SK-N-SH (cell line): ENCODE data around the gene ANK3. TPM values are rescaled to one million over a fixed set of nuclear protein-coding genes. Genes with fewer than 3 reads are reported as not detected.

Experiments used
- CTCF ChIA-PET: fragments of 300-600, 350-600 bp; formaldehyde crosslinking; extraction: SDS; loops from one replicate; lab custom pipeline; 2021; lab: Yijun Ruan, JAX
- POLR2A ChIA-PET: fragments of 350-600 bp; sonication (Branson Sonifier 250); formaldehyde crosslinking; extraction: SDS; loops from one replicate; lab custom pipeline; 2020; ENCODE audit warnings: antibody characterized with exemption, inconsistent platforms; lab: Yijun Ruan, JAX
- DNase-seq: peaks from one replicate; pipeline ENCODE4 v3.0.0; 2012
- H2AFZ ChIP-seq: fragments of 200-600 bp; sonication (generic); 2 replicates; pipeline ENCODE4 v1.8.1; 2016; ENCODE audit warnings: antibody characterized with exemption, mild to moderate bottlenecking, low read depth
- H3F3A ChIP-seq: fragments of 200-600 bp; sonication (generic); replicated peaks from 2 replicates; pipeline ENCODE3; 2016; ENCODE audit warnings: antibody characterized with exemption, mild to moderate bottlenecking; ENCODE audit not compliant: insufficient read depth
- H3K27ac ChIP-seq, 2 experiments: fragments of 200-500 bp in 1 of 2; fragments of 200-600 bp in 1 of 2; sonication (Bioruptor generic) in 1 of 2; sonication (generic), shearing (Covaris generic) in 1 of 2; 2 replicates each; pipeline versions ENCODE4 v1.5.1 to v1.6.1; 2014 to 2016; ENCODE audit warnings: low read depth in 2 of 2, inconsistent platforms in 1 of 2, low read length in 1 of 2, mild to moderate bottlenecking in 1 of 2, mixed read lengths in 1 of 2
- H3K27me3 ChIP-seq: fragments of 200-600 bp; sonication (generic), shearing (Covaris generic); 2 replicates; pipeline ENCODE4 v1.6.1; 2016; ENCODE audit warnings: mixed run types; ENCODE audit not compliant: insufficient read depth
- H3K36me3 ChIP-seq, 2 experiments: fragments of 200-500 bp in 1 of 2; fragments of 200-600 bp in 1 of 2; sonication (Bioruptor generic) in 1 of 2; sonication (generic) in 1 of 2; replicated peaks in 1 of 2; 2 replicates each; pipeline versions ENCODE3 to v1.5.1; 2014 to 2016; ENCODE audit warnings: low read length in 1 of 2, mild to moderate bottlenecking in 1 of 2; ENCODE audit not compliant: insufficient read depth in 2 of 2, control insufficient read depth in 1 of 2
- H3K4me1 ChIP-seq, 2 experiments: fragments of 200-500 bp in 1 of 2; fragments of 200-600 bp in 1 of 2; sonication (Bioruptor generic) in 1 of 2; sonication (generic), shearing (Covaris generic) in 1 of 2; 2 replicates each; pipeline versions ENCODE4 v1.5.1 to v1.6.1; 2014 to 2016; ENCODE audit warnings: low read depth in 1 of 2, low read length in 1 of 2, mixed run types in 1 of 2; ENCODE audit not compliant: insufficient read depth in 2 of 2, control insufficient read depth in 1 of 2
- H3K4me2 ChIP-seq: fragments of 200-600 bp; sonication (generic), shearing (Covaris generic); 2 replicates; pipeline ENCODE4 v1.6.1; 2017; ENCODE audit warnings: mixed run types
- H3K4me3 ChIP-seq, 2 experiments: fragments of 200-500 bp in 1 of 2; fragments of 200-600 bp in 1 of 2; sonication (Bioruptor generic) in 1 of 2; sonication (generic), shearing (Covaris generic) in 1 of 2; 2 replicates each; pipeline versions ENCODE4 v1.5.1 to v1.8.1; 2014 to 2016; ENCODE audit warnings: low read depth in 2 of 2, inconsistent platforms in 1 of 2, low read length in 1 of 2, mild to moderate bottlenecking in 1 of 2, mixed read lengths in 1 of 2, moderate library complexity in 1 of 2
- H3K79me2 ChIP-seq: fragments of 200-600 bp; sonication (generic); 2 replicates; pipeline ENCODE4 v1.8.1; 2017; ENCODE audit warnings: mild to moderate bottlenecking; ENCODE audit not compliant: insufficient read depth
- H3K9ac ChIP-seq: fragments of 200-600 bp; sonication (generic); 2 replicates; pipeline ENCODE4 v1.6.1; 2017; ENCODE audit warnings: mixed run types
- H3K9me2 ChIP-seq: fragments of 200-600 bp; sonication (generic); 2 replicates; pipeline ENCODE4 v1.6.1; 2017; ENCODE audit warnings: mixed run types
- H3K9me3 ChIP-seq: fragments of 200-600 bp; sonication (generic); 2 replicates; pipeline ENCODE4 v1.6.1; 2017; ENCODE audit warnings: mixed run types, mild to moderate bottlenecking, moderate library complexity
- H4K20me1 ChIP-seq: fragments of 200-600 bp; sonication (generic); 2 replicates; pipeline ENCODE4 v1.6.1; 2017; ENCODE audit warnings: mild to moderate bottlenecking, mixed run types; ENCODE audit not compliant: insufficient read depth
- CHD2 ChIP-seq: fragments of 150-350 bp; IDR thresholded peaks from 2 replicates; pipeline ENCODE4 v1.6.1; 2018; ENCODE audit warnings: low read length; ENCODE audit not compliant: partially characterized antibody
- EP300 ChIP-seq, 2 experiments: IDR thresholded peaks; 2 replicates each; pipeline versions ENCODE4 v1.4.0 to v1.6.1; 2012; ENCODE audit warnings: borderline replicate concordance in 1 of 2, low read depth in 1 of 2, low read length in 1 of 2
- FOSL2 ChIP-seq: IDR thresholded peaks from 2 replicates; pipeline ENCODE4 v1.4.0; 2012; ENCODE audit warnings: low read depth, mild to moderate bottlenecking, moderate library complexity, borderline replicate concordance
- FOXJ3 ChIP-seq: sonication (generic); formaldehyde crosslinking; IDR thresholded peaks from 2 replicates; pipeline ENCODE4 v1.5.1; 2020; ENCODE audit warnings: mild to moderate bottlenecking, missing genetic modification reagents
- MXI1 ChIP-seq: IDR thresholded peaks from 2 replicates; pipeline ENCODE4 v1.6.1; 2012; ENCODE audit warnings: mild to moderate bottlenecking, low read depth, low read length, improper control_type of control experiment
- NFIC ChIP-seq: IDR thresholded peaks from 2 replicates; pipeline ENCODE4 v1.4.0; 2012; ENCODE audit warnings: borderline replicate concordance
- POLR2AphosphoS5 ChIP-seq: IDR thresholded peaks from 2 replicates; pipeline ENCODE4 v1.6.1; 2012; ENCODE audit warnings: low read depth, low read length
- RAD21 ChIP-seq: IDR thresholded peaks from 2 replicates; pipeline ENCODE4 v1.6.1; 2012; ENCODE audit warnings: mild to moderate bottlenecking, low read length
- RXRA ChIP-seq: IDR thresholded peaks from 2 replicates; pipeline ENCODE4 v1.4.0; 2012; ENCODE audit warnings: low read depth, mild to moderate bottlenecking, borderline replicate concordance
- TCF12 ChIP-seq: IDR thresholded peaks from 2 replicates; pipeline ENCODE4 v1.4.0; 2012
- TEAD4 ChIP-seq: IDR thresholded peaks from 2 replicates; pipeline ENCODE4 v1.4.0; 2012; ENCODE audit warnings: mild to moderate bottlenecking, borderline replicate concordance; ENCODE audit not compliant: insufficient read depth
- WGBS: methylation state at CpG from one replicate; pipeline ENCODE4 v1.1.6; 2017; ENCODE audit warnings: low lambda C conversion rate; 5-methylcytosine and 5-hydroxymethylcytosine counted together
- polyA plus RNA-seq, 3 experiments: library from polyadenylated mRNA; depleted of rRNA; stranded (reverse); fragments of >200 nt; gene quantifications; 2 replicates each; pipeline ENCODE4 v1.2.3, GENCODE V29; 2012
- TF ChIP-seq, protein P1 (sequence below): fragments of 200-600 bp; sonication (generic); IDR thresholded peaks from 2 replicates; pipeline ENCODE4 v1.6.1; 2017; ENCODE audit warnings: antibody characterized with exemption, mild to moderate bottlenecking, moderate library complexity
- TF ChIP-seq, protein P2 (sequence below): IDR thresholded peaks from 2 replicates; pipeline ENCODE4; 2012
- TF ChIP-seq, protein P3 (sequence below): fragments of 150-350 bp; IDR thresholded peaks from 2 replicates; pipeline ENCODE4 v1.6.1; 2016; ENCODE audit warnings: mild to moderate bottlenecking, low read depth, low read length
- TF ChIP-seq, protein P4 (sequence below): IDR thresholded peaks from 2 replicates; pipeline ENCODE4 v1.6.1; 2012; ENCODE audit warnings: mild to moderate bottlenecking, low read depth, low read length, moderate library complexity

The ANK3 gene
- polyA plus RNA-seq, 1 of the 3 experiments (the other 2 are of a cell fraction): 10.0 TPM

DNA sequence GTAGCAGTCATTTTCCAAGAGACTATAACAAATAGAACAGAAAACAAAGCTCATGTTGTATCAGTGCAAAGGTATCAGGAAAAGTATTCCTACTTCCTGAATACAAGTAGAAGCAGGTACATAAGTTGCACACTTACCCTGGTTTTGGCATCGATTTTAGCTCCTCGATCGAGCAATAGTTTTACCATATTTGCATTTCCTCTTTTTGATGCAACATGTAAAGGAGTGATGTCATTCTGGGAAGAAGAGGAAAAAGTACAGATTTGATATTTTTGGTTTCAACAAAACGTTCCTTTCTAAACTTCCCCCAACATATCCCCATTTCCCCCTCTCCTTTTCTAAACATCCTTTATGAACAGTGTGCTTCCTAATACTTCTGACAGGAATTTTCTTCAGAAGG is 155.1 kb downstream of the ANK3 start (continued):
- TF ChIP-seq, protein P1, sequence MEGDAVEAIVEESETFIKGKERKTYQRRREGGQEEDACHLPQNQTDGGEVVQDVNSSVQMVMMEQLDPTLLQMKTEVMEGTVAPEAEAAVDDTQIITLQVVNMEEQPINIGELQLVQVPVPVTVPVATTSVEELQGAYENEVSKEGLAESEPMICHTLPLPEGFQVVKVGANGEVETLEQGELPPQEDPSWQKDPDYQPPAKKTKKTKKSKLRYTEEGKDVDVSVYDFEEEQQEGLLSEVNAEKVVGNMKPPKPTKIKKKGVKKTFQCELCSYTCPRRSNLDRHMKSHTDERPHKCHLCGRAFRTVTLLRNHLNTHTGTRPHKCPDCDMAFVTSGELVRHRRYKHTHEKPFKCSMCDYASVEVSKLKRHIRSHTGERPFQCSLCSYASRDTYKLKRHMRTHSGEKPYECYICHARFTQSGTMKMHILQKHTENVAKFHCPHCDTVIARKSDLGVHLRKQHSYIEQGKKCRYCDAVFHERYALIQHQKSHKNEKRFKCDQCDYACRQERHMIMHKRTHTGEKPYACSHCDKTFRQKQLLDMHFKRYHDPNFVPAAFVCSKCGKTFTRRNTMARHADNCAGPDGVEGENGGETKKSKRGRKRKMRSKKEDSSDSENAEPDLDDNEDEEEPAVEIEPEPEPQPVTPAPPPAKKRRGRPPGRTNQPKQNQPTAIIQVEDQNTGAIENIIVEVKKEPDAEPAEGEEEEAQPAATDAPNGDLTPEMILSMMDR: no peak
- no peak for TF ChIP-seq NFIC
- no peak for TF ChIP-seq TEAD4
- TF ChIP-seq, protein P2, sequence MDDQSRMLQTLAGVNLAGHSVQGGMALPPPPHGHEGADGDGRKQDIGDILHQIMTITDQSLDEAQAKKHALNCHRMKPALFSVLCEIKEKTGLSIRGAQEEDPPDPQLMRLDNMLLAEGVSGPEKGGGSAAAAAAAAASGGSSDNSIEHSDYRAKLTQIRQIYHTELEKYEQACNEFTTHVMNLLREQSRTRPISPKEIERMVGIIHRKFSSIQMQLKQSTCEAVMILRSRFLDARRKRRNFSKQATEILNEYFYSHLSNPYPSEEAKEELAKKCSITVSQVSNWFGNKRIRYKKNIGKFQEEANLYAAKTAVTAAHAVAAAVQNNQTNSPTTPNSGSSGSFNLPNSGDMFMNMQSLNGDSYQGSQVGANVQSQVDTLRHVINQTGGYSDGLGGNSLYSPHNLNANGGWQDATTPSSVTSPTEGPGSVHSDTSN: no peak
- TF ChIP-seq MXI1: no peak

DNA sequence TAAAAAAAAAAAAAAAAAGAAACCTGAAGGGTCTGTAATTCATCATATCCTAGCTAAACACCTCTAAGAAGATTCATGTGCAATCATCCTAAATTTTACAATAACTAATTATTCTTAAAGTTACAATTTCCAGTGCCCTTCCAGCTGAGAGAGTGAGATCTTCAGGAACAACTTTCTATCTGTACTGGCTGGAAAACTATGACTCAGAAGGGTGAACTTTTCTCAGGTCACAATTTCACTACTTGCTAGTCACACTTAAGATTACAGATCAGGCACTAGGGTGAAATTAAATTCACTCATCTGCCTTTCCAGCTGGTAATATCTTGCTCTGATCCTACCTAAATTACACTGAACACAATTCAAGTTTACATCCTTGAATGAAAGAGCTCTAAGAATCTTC is 158.8 kb downstream of the ANK3 start:
- Histone ChIP-seq H3K27me3 (no peaks in the 10 kb centered on the region), H3K4me1 (peaks cover 0 to 15% of the 10 kb centered on the region in 2 experiments; a peak in 3 of 4 replicates), H3K4me2 (peak overlapping the region; percentile 14; the same call in 1 of the 2 replicates), H3K36me3 (no peaks in the 10 kb centered on the region), H3K9me3 (no peaks in the 10 kb centered on the region), H4K20me1 (no peaks in the 10 kb centered on the region), H3F3A (peaks cover 6% of the 10 kb centered on the region), H2AFZ (peak overlapping the region; percentile 57; the same call in 1 of the 2 replicates), H3K9me2 (no peaks in the 10 kb centered on the region), H3K9ac (no peak overlapping the region), H3K27ac (peak overlapping the region in 1 of 2 experiments; percentile 50; a peak in 1 of 4 replicates)
- DNase-seq: no peak
- ChIA-PET CTCF (interaction anchor here (1.1 kb wide), 1 partner anchor 21 kb away, joined by 3 read pairs; no protein-coding TSS in a partner anchor), POLR2A (no interaction called here)
- TF ChIP-seq FOXJ3 (CRISPR knock-in tag): no peak
- TF ChIP-seq POLR2AphosphoS5: no peak
- no peak for TF ChIP-seq RXRA
- no peak for TF ChIP-seq EP300 (IDR thresholded peaks at IDR 0.05; ENCODE audit: borderline replicate concordance in 1 of 2, low read depth in 1 of 2, low read length in 1 of 2)
- TF ChIP-seq TCF12: no peak
- TF ChIP-seq CHD2: no peak
- TF ChIP-seq, all 33 proteins: peak for 0
- Histone ChIP-seq H3K79me2 (no peaks in the 10 kb centered on the region), H3K4me3 (no peak overlapping the region)

DNA sequence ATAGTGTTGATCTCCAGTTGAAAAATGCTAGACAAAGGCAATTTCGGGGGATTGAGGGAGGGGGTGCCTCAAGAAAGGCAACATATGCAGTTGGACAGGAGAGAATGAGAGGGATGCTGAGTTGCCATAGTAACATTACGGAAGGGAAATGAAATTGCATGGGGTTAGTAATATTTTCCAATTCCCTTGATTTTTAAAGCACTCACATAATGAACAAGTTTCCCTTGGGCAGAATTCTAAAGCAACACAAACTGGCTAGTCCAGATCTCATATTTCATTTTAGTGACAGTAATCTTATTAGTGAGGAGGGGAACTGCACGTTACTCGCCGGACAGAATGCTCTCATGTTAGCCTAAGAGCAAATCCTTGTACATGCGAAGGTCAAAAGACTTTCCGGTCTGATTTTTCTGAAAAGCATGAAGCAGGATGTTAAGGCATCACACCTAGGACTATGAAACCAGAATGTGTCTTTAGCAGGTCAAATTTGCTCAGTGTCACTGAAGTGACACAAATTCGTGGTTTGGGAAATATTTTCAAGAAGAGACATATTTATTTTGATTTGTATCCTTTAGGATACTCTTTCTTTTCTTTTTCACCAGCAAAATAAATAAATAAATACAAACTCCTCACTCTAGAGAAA is 165.5 kb downstream of the ANK3 start:
- no peaks in the 10 kb centered on the region for H3K79me2 ChIP-seq
- no peaks in the 10 kb centered on the region for H3K9me3 ChIP-seq
- H3K36me3 ChIP-seq: no peaks in the 10 kb centered on the region
- H3K27ac ChIP-seq: peak overlapping the region; percentile 47 to 92; a peak in 3 of 4 replicates
- DNase-seq: peak; percentile 56
- no peaks in the 10 kb centered on the region for H3K27me3 ChIP-seq
- 0 out of 2 replicates have a peak overlapping the region, but pooled peaks have one; percentile 17 for H3K4me2 ChIP-seq
- no peaks in the 10 kb centered on the region for H3F3A ChIP-seq
- 36% methylated on average over 8 of the region's 8 CpGs for WGBS
- H4K20me1 ChIP-seq: no peaks in the 10 kb centered on the region
- no peaks in the 10 kb centered on the region for H3K9me2 ChIP-seq
- POLR2A ChIA-PET: no interaction called here
- CTCF ChIA-PET: interaction anchor here (0.9 to 2.6 kb wide), 6 partner anchors 15 to 218 kb away, joined by 3 to 14 read pairs (median 4); no protein-coding TSS in a partner anchor
- H3K4me3 ChIP-seq: peak overlapping the region in 1 of 2 experiments; percentile 14; a peak in 1 of 4 replicates
- no peak overlapping the region for H3K9ac ChIP-seq
- peak overlapping the region; percentile 23; the same call in 1 of the 2 replicates for H2AFZ ChIP-seq
- peaks cover 0 to 15% of the 10 kb centered on the region in 2 experiments; a peak in 2 of 4 replicates for H3K4me1 ChIP-seq
- TF ChIP-seq TCF12 (peak; percentile 27; the same call in 1 of the 2 replicates), RAD21 (peak; percentile 27), NFIC (no peak), RXRA (no peak), FOSL2 (no peak)
- TF ChIP-seq, protein P3, sequence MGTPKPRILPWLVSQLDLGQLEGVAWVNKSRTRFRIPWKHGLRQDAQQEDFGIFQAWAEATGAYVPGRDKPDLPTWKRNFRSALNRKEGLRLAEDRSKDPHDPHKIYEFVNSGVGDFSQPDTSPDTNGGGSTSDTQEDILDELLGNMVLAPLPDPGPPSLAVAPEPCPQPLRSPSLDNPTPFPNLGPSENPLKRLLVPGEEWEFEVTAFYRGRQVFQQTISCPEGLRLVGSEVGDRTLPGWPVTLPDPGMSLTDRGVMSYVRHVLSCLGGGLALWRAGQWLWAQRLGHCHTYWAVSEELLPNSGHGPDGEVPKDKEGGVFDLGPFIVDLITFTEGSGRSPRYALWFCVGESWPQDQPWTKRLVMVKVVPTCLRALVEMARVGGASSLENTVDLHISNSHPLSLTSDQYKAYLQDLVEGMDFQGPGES: no peak
- TF ChIP-seq, protein P4, sequence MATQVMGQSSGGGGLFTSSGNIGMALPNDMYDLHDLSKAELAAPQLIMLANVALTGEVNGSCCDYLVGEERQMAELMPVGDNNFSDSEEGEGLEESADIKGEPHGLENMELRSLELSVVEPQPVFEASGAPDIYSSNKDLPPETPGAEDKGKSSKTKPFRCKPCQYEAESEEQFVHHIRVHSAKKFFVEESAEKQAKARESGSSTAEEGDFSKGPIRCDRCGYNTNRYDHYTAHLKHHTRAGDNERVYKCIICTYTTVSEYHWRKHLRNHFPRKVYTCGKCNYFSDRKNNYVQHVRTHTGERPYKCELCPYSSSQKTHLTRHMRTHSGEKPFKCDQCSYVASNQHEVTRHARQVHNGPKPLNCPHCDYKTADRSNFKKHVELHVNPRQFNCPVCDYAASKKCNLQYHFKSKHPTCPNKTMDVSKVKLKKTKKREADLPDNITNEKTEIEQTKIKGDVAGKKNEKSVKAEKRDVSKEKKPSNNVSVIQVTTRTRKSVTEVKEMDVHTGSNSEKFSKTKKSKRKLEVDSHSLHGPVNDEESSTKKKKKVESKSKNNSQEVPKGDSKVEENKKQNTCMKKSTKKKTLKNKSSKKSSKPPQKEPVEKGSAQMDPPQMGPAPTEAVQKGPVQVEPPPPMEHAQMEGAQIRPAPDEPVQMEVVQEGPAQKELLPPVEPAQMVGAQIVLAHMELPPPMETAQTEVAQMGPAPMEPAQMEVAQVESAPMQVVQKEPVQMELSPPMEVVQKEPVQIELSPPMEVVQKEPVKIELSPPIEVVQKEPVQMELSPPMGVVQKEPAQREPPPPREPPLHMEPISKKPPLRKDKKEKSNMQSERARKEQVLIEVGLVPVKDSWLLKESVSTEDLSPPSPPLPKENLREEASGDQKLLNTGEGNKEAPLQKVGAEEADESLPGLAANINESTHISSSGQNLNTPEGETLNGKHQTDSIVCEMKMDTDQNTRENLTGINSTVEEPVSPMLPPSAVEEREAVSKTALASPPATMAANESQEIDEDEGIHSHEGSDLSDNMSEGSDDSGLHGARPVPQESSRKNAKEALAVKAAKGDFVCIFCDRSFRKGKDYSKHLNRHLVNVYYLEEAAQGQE: no peak
